Upper lobe of left lung (tissue), 6 donors: ENCODE measurements around the gene CHM. TPM values are rescaled to one million over a fixed set of nuclear protein-coding genes. Genes with fewer than 3 reads are reported as not detected.
"Not testable (repeated sequence)": the region's sequence is repeated elsewhere in the genome, so short reads cannot be mapped to it uniquely, and the experiment has no call there.

ENCODE experiments used
- ATAC-seq, 2 donors: fragments of 200-7000 bp; cut with Tn5 transposase; one replicate each; pipeline ENCODE4 v1.9.1; 2022; ENCODE audit warnings: mild to moderate bottlenecking in 2 of 2, moderate library complexity in 2 of 2; ENCODE audit not compliant: low FRiP score in 2 of 2
- DNase-seq, 2 donors: peaks; one replicate each; pipeline ENCODE4 v3.0.0-alpha.2; 2019 to 2020
- H3K27ac ChIP-seq, 4 donors: fragments of 200-600 bp; sonication (generic); one replicate each; pipeline ENCODE4 v1.5.1; 2016 to 2019
- H3K27me3 ChIP-seq, 4 donors: fragments of 200-600 bp; sonication (generic); one replicate each; pipeline ENCODE4 v1.5.1; 2017 to 2019
- H3K36me3 ChIP-seq, 4 donors: fragments of 200-600 bp; sonication (generic); one replicate each; pipeline ENCODE4 v1.5.1; 2016 to 2019
- H3K4me1 ChIP-seq, 4 donors: fragments of 200-600 bp; sonication (generic); one replicate each; pipeline ENCODE4 v1.5.1; 2018 to 2019
- H3K4me3 ChIP-seq, 4 donors: fragments of 200-600 bp; sonication (generic); one replicate each; pipeline ENCODE4 v1.5.1; 2017 to 2019; ENCODE audit warnings: mild to moderate bottlenecking in 2 of 4, moderate library complexity in 1 of 4
- H3K9me3 ChIP-seq, 4 donors: fragments of 200-600 bp; sonication (generic); one replicate each; pipeline ENCODE4 v1.5.1; 2018 to 2019
- CTCF ChIP-seq, 6 experiments: fragments of 450-650 bp in 4 of 6; fragments of 200-600 bp in 2 of 6; sonication (generic) in 2 of 6; IDR thresholded peaks; one replicate each; pipeline ENCODE4 v1.5.1; 2016 to 2019; ENCODE audit warnings: antibody characterized with exemption in 6 of 6
- EP300 ChIP-seq, 4 donors: sonication (generic); formaldehyde crosslinking; IDR thresholded peaks; one replicate each; pipeline ENCODE4 v1.5.1; 2017; ENCODE audit warnings: antibody characterized with exemption in 4 of 4, control low read depth in 2 of 4
- POLR2A ChIP-seq, 4 donors: fragments of 450-650 bp; IDR thresholded peaks; one replicate each; pipeline ENCODE4 v1.5.1; 2016 to 2017; ENCODE audit warnings: antibody characterized with exemption in 4 of 4, mild to moderate bottlenecking in 2 of 4
- POLR2AphosphoS5 ChIP-seq, 2 donors: sonication (generic); formaldehyde crosslinking; IDR thresholded peaks; one replicate each; pipeline ENCODE4 v1.5.1; 2017; ENCODE audit warnings: antibody characterized with exemption in 2 of 2
- whole genome bisulfite sequencing, 2 donors: methylation state at CpG; one replicate each; pipeline ENCODE4 v1.1.5; 2017 to 2018; 5-methylcytosine and 5-hydroxymethylcytosine counted together
- total RNA-seq, 6 donors: library from RNA; depleted of rRNA in 4 of 6; stranded (reverse); fragments of >200 nt in 4 of 6; gene quantifications; one replicate each; pipeline versions ENCODE4 v1.1.0 to v1.2.1, GENCODE V29; 2016 to 2021
- donor health status: DM: no; HTN: no; CAD: no; lungs with moderate emphysema.
- donor health status: DM: no; HTN: yes; CAD: no; lungs with severe emphysema.

CHM gene
- total RNA-seq, 6 donors from 2014 or later, result 14.7 to 28.6 (median 20.6) TPM

DNA sequence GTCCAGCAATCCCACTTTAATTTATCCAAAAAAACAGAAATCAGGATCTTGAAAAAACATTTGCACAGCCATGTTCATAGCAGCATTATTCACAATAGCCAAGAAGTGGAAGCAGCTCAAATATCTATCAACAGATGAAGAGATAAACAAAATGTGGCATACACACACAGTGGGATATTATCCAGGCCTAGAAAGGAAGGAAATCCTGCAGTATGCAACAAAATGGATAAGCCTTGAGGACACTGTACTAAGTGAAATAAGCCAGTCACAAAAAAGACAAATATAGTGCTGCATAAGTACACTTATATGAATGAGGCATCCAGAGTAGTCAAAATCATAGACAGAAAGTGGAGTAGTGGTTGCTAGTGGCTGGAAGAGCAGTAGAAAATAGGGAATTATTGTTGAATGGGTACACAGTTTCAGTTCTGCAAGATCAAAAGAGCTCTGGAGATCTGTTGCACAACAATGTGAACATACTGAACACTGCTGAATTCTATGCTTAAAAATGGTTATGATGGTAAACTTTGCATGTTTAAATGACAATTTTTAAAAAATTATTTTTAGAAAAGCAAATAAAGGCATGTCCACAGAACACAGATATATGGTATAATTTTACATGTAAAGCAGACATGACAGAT lies 25.6 kb downstream of the CHM start:
- no peak for TF ChIP-seq POLR2A (IDR thresholded peaks at IDR 0.05)
- TF ChIP-seq CTCF (IDR thresholded peaks at IDR 0.05), result no peak
- no peak for TF ChIP-seq EP300 (IDR thresholded peaks at IDR 0.05)
- TF ChIP-seq POLR2AphosphoS5 (IDR thresholded peaks at IDR 0.05), result no peak
- H3K27me3 ChIP-seq, result no peaks in the 10 kb centered on the region
- peaks cover 0 to 4% (median 0%) of the 10 kb centered on the region in 4 donors for H3K4me1 ChIP-seq
- no peak overlapping the region for H3K4me3 ChIP-seq
- DNase-seq (no peak), ATAC-seq (no peak)
- no peak overlapping the region for H3K27ac ChIP-seq
- H3K9me3 ChIP-seq, result no peaks in the 10 kb centered on the region
- H3K36me3 ChIP-seq, result no peaks in the 10 kb centered on the region

GRCh38 chrX:86016139-86016538 lies 31.2 kb downstream of the CHM start:
- DNase-seq, result no peak
- H3K36me3 ChIP-seq, result no peaks in the 10 kb centered on the region
- TF ChIP-seq EP300 (IDR thresholded peaks at IDR 0.05) (no peak), POLR2AphosphoS5 (IDR thresholded peaks at IDR 0.05) (no peak), POLR2A (IDR thresholded peaks at IDR 0.05) (no peak), CTCF (IDR thresholded peaks at IDR 0.05) (no peak)
- no peaks in the 10 kb centered on the region for H3K9me3 ChIP-seq
- no peak overlapping the region for H3K4me3 ChIP-seq
- 78 to 100% methylated on average over 3 to 4 of the region's 4 CpGs for WGBS, 2 donors
- no peak for ATAC-seq
- H3K4me1 ChIP-seq, result no peaks in the 10 kb centered on the region
- H3K27me3 ChIP-seq, result no peaks in the 10 kb centered on the region
- H3K27ac ChIP-seq, result no peak overlapping the region

GRCh38 chrX:86014959-86015358 lies 32.4 kb downstream of the CHM start:
- not testable (repeated sequence) for DNase-seq, H3K27ac ChIP-seq, H3K4me3 ChIP-seq, H3K9me3 ChIP-seq, H3K27me3 ChIP-seq, H3K4me1 ChIP-seq, H3K36me3 ChIP-seq, ATAC-seq
- WGBS, 2 donors, result 79% methylated on average over 4 of the region's 4 CpGs

- WGBS, 2 donors, result 85 to 87% methylated on average over 5 of the region's 5 CpGs
Observed at GRCh38 chrX:86014421-86014820, 32.9 kb downstream of the CHM start.

DNA sequence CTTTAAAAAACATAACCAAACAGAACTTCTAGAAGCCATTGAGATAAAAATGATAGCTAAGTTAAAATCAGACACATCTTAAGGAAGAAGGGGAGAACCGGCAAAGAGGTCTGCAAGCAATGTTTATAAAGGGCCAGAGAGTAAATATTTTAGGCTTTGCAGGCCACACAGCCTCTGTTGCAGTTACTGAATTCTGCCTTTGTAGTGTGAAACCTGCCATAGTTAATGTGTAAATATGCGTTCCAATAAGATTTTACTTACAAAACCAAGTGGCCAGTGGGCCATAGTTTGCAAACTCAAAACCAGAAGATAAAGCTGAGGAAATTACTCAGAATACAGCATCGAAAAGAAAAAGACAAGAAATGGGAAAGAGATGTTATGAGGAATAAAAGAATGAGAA lies 33.6 kb downstream of the CHM start:
- WGBS, 2 donors, result 71 to 75% methylated on average over 3 of the region's 3 CpGs
- Histone ChIP-seq H3K4me3 (no peak overlapping the region), H3K27ac (no peak overlapping the region), H3K36me3 (no peaks in the 10 kb centered on the region), H3K9me3 (no peaks in the 10 kb centered on the region), H3K4me1 (no peaks in the 10 kb centered on the region), H3K27me3 (no peaks in the 10 kb centered on the region)
- TF ChIP-seq POLR2A (IDR thresholded peaks at IDR 0.05) (no peak), CTCF (IDR thresholded peaks at IDR 0.05) (no peak)
- DNase-seq, result no peak
- no peak for ATAC-seq

More at GRCh38 chrX:86014421-86014820, 32.9 kb downstream of the CHM start:
- ATAC-seq, result no peak
- no peak overlapping the region for H3K27ac ChIP-seq
- no peaks in the 10 kb centered on the region for H3K27me3 ChIP-seq
- DNase-seq, result no peak
- no peaks in the 10 kb centered on the region for H3K36me3 ChIP-seq
- TF ChIP-seq CTCF (IDR thresholded peaks at IDR 0.05), result no peak
- no peak for TF ChIP-seq POLR2AphosphoS5 (IDR thresholded peaks at IDR 0.05)
- TF ChIP-seq EP300 (IDR thresholded peaks at IDR 0.05), result no peak
- TF ChIP-seq POLR2A (IDR thresholded peaks at IDR 0.05), result no peak
- H3K4me3 ChIP-seq, result no peak overlapping the region
- no peaks in the 10 kb centered on the region for H3K4me1 ChIP-seq
- H3K9me3 ChIP-seq, result no peaks in the 10 kb centered on the region
